Measurements from ENCODE around the gene AHCY. TPM values are rescaled to one million over a fixed set of nuclear protein-coding genes. Genes with fewer than 3 reads are reported as not detected.
"Not testable (repeated sequence)": the region's sequence is repeated elsewhere in the genome, so short reads cannot be mapped to it uniquely, and the experiment has no call there.

AHCY gene
- total and polyA plus RNA-seq, 5 donors = 48.0 to 77.1 (median 64.3) TPM

- WGBS = 96% methylated on average over 2 of the region's 2 CpGs
- no peaks in the 10 kb centered on the region for H3K4me1 ChIP-seq (ENCODE audit: control insufficient read depth, insufficient read depth, low read length)
- ATAC-seq (no peak), DNase-seq (no peak)
- H3K9me3 ChIP-seq (ENCODE audit: control insufficient read depth, low read length) = no peaks in the 10 kb centered on the region
- no peaks in the 10 kb centered on the region for H3K27me3 ChIP-seq (ENCODE audit: control insufficient read depth, insufficient read depth)
- no peak overlapping the region for H3K27ac ChIP-seq (ENCODE audit: low read length)
- intact Hi-C loops (cut with DNase I) = no loop called here
- no peak overlapping the region for H3K4me3 ChIP-seq (ENCODE audit: low read length)
These were observed 51.5 kb downstream of the AHCY start for GRCh38 chr20:34251619-34252018.

GRCh38 chr20:34250005-34250404 is 53.1 kb downstream of the AHCY start:
- no peak overlapping the region for H3K4me3 ChIP-seq (ENCODE audit: low read length)
- no peaks in the 10 kb centered on the region for H3K4me1 ChIP-seq (ENCODE audit: control insufficient read depth, insufficient read depth, low read length)
- intact Hi-C loops (cut with DNase I) = no loop called here
- DNase-seq (no peak), ATAC-seq (no peak)
- H3K9me3 ChIP-seq (ENCODE audit: control insufficient read depth, low read length) = no peaks in the 10 kb centered on the region
- H3K27me3 ChIP-seq (ENCODE audit: control insufficient read depth, insufficient read depth) = no peaks in the 10 kb centered on the region
- H3K27ac ChIP-seq (ENCODE audit: low read length) = no peak overlapping the region

GRCh38 chr20:34249291-34249690 is 53.9 kb downstream of the AHCY start:
- Histone ChIP-seq H3K27ac (ENCODE audit: low read length) (no peak overlapping the region), H3K27me3 (ENCODE audit: control insufficient read depth, insufficient read depth) (no peaks in the 10 kb centered on the region), H3K9me3 (ENCODE audit: control insufficient read depth, low read length) (no peaks in the 10 kb centered on the region), H3K4me3 (ENCODE audit: low read length) (no peak overlapping the region), H3K4me1 (ENCODE audit: control insufficient read depth, insufficient read depth, low read length) (no peaks in the 10 kb centered on the region)
- 73% methylated on average over 6 of the region's 6 CpGs for WGBS
- intact Hi-C loops (cut with DNase I) = no loop called here
- ATAC-seq = no peak
- no peak for DNase-seq

GRCh38 chr20:34246126-34246626 is 57.0 kb downstream of the AHCY start:
- H3K4me1 ChIP-seq (ENCODE audit: control insufficient read depth, insufficient read depth, low read length) = no peaks in the 10 kb centered on the region
- no peak overlapping the region for H3K27ac ChIP-seq (ENCODE audit: low read length)
- H3K4me3 ChIP-seq (ENCODE audit: low read length) = no peak overlapping the region
- DNase-seq = no peak
- no peaks in the 10 kb centered on the region for H3K27me3 ChIP-seq (ENCODE audit: control insufficient read depth, insufficient read depth)
- H3K9me3 ChIP-seq (ENCODE audit: control insufficient read depth, low read length) = no peaks in the 10 kb centered on the region
- 77% methylated on average over 2 of the region's 2 CpGs for WGBS
- intact Hi-C loops (cut with DNase I) = no loop called here
- ATAC-seq = no peak

- Histone ChIP-seq H3K9me3 (ENCODE audit: control insufficient read depth, low read length) (no peaks in the 10 kb centered on the region), H3K4me1 (ENCODE audit: control insufficient read depth, insufficient read depth, low read length) (no peaks in the 10 kb centered on the region), H3K4me3 (ENCODE audit: low read length) (no peak overlapping the region), H3K27ac (ENCODE audit: low read length) (no peak overlapping the region), H3K27me3 (ENCODE audit: control insufficient read depth, insufficient read depth) (no peaks in the 10 kb centered on the region)
- 84% methylated on average over 3 of the region's 3 CpGs for WGBS
- ATAC-seq (no peak), DNase-seq (no peak)
- intact Hi-C loops (cut with DNase I) = no loop called here
These were observed 59.8 kb downstream of the AHCY start for GRCh38 chr20:34243377-34243776.

- no peak for ATAC-seq
- Histone ChIP-seq H3K27ac (ENCODE audit: low read length) (no peak overlapping the region), H3K9me3 (ENCODE audit: control insufficient read depth, low read length) (no peaks in the 10 kb centered on the region), H3K4me3 (ENCODE audit: low read length) (no peak overlapping the region), H3K27me3 (ENCODE audit: control insufficient read depth, insufficient read depth) (no peaks in the 10 kb centered on the region), H3K4me1 (ENCODE audit: control insufficient read depth, insufficient read depth, low read length) (no peaks in the 10 kb centered on the region)
- intact Hi-C loops (cut with DNase I) = no loop called here
- WGBS = 75% methylated on average over 1 of the region's 1 CpG
- no peak for DNase-seq
These were observed 60.3 kb downstream of the AHCY start for GRCh38 chr20:34242879-34243278.

GRCh38 chr20:34242015-34242414 is 61.1 kb downstream of the AHCY start:
- ATAC-seq; H3K27ac ChIP-seq (ENCODE audit: low read length); intact Hi-C loops (cut with DNase I); H3K4me3 ChIP-seq (ENCODE audit: low read length); H3K9me3 ChIP-seq (ENCODE audit: control insufficient read depth, low read length); H3K4me1 ChIP-seq (ENCODE audit: control insufficient read depth, insufficient read depth, low read length); H3K27me3 ChIP-seq (ENCODE audit: control insufficient read depth, insufficient read depth); DNase-seq: not testable (repeated sequence)
- WGBS = 85% methylated on average over 4 of the region's 4 CpGs

- 72% methylated on average over 9 of the region's 9 CpGs for WGBS
- no peaks in the 10 kb centered on the region for H3K27me3 ChIP-seq (ENCODE audit: control insufficient read depth, insufficient read depth)
- H3K4me3 ChIP-seq (ENCODE audit: low read length) = no peak within 1 kb of the TSS
- DNase-seq = no peak
- no peaks in the 10 kb centered on the region for H3K9me3 ChIP-seq (ENCODE audit: control insufficient read depth, low read length)
- H3K27ac ChIP-seq (ENCODE audit: low read length) = no peak within 1 kb of the TSS
- ATAC-seq = no peak
- no peaks in the 10 kb centered on the region for H3K4me1 ChIP-seq (ENCODE audit: control insufficient read depth, insufficient read depth, low read length)
- intact Hi-C loops (cut with DNase I) = no loop called here
These were observed 62.2 kb downstream of the AHCY start, which contains the start of gene ASIP for GRCh38 chr20:34240693-34241615. Gene ASIP, plus strand, starts transcription at chr20:34241423. Its CDS starts 18,952 bp downstream, at chr20:34260375.

- WGBS = 98% methylated on average over 1 of the region's 1 CpG
These were observed 63.0 kb downstream of the AHCY start for GRCh38 chr20:34240121-34240520.

GRCh38 chr20:34237942-34238341 is 65.2 kb downstream of the AHCY start:
- DNase-seq (no peak), ATAC-seq (no peak)
- H3K27me3 ChIP-seq (ENCODE audit: control insufficient read depth, insufficient read depth) = no peaks in the 10 kb centered on the region
- intact Hi-C loops (cut with DNase I) = no loop called here
- no peaks in the 10 kb centered on the region for H3K4me1 ChIP-seq (ENCODE audit: control insufficient read depth, insufficient read depth, low read length)
- no peak overlapping the region for H3K27ac ChIP-seq (ENCODE audit: low read length)
- no peak overlapping the region for H3K4me3 ChIP-seq (ENCODE audit: low read length)
- no peaks in the 10 kb centered on the region for H3K9me3 ChIP-seq (ENCODE audit: control insufficient read depth, low read length)
- WGBS = 89% methylated on average over 2 of the region's 2 CpGs

More at GRCh38 chr20:34240121-34240520, 63.0 kb downstream of the AHCY start:
- ATAC-seq (no peak), DNase-seq (no peak)
- Histone ChIP-seq H3K4me1 (ENCODE audit: control insufficient read depth, insufficient read depth, low read length) (no peaks in the 10 kb centered on the region), H3K27ac (ENCODE audit: low read length) (no peak overlapping the region), H3K27me3 (ENCODE audit: control insufficient read depth, insufficient read depth) (no peaks in the 10 kb centered on the region), H3K4me3 (ENCODE audit: low read length) (no peak overlapping the region), H3K9me3 (ENCODE audit: control insufficient read depth, low read length) (no peaks in the 10 kb centered on the region)
- intact Hi-C loops (cut with DNase I) = no loop called here

- Histone ChIP-seq H3K27me3 (ENCODE audit: control insufficient read depth, insufficient read depth) (no peaks in the 10 kb centered on the region), H3K9me3 (ENCODE audit: control insufficient read depth, low read length) (no peaks in the 10 kb centered on the region), H3K4me1 (ENCODE audit: control insufficient read depth, insufficient read depth, low read length) (no peaks in the 10 kb centered on the region), H3K27ac (ENCODE audit: low read length) (no peak overlapping the region), H3K4me3 (ENCODE audit: low read length) (no peak overlapping the region)
- DNase-seq = no peak
- 96% methylated on average over 2 of the region's 2 CpGs for WGBS
- intact Hi-C loops (cut with DNase I) = no loop called here
- no peak for ATAC-seq
These were observed 67.3 kb downstream of the AHCY start for GRCh38 chr20:34235875-34236274.

All from right cardiac atrium (tissue), 5 donors.